Kidney (tissue), 14 donors: ENCODE data around the gene KIF6. TPM values are rescaled to one million over a fixed set of nuclear protein-coding genes. Genes with fewer than 3 reads are reported as not detected.

Experiments used
- DNase-seq, 5 donors: peaks; one replicate each; pipeline ENCODE4 v3.0.0-alpha.2; 2013 to 2020
- FAIRE-seq: peaks from 2 replicates; lab custom pipeline; 2012; peaks lifted over from hg19 to GRCh38; lab: Jason Lieb, UNC
- H3K27ac ChIP-seq, 2 donors: one replicate each; pipeline ENCODE4 v1.7.0; 2013; ENCODE audit warnings: low read depth in 2 of 2, low read length in 2 of 2, inconsistent platforms in 1 of 2
- H3K27me3 ChIP-seq: one replicate; pipeline ENCODE4 v1.7.1; 2013; ENCODE audit warnings: low read length, inconsistent platforms; ENCODE audit not compliant: control insufficient read depth, insufficient read depth
- H3K36me3 ChIP-seq, 3 donors: one replicate each; pipeline versions ENCODE4 v1.7.0 to v1.7.1; 2013; ENCODE audit warnings: low read length in 3 of 3, control low read depth in 1 of 3, inconsistent platforms in 1 of 3; ENCODE audit not compliant: insufficient read depth in 3 of 3, control insufficient read depth in 2 of 3
- H3K4me1 ChIP-seq, 3 donors: one replicate each; pipeline versions ENCODE4 v1.7.0 to v1.7.1; 2013; ENCODE audit warnings: low read length in 3 of 3, inconsistent platforms in 1 of 3, low read depth in 1 of 3; ENCODE audit not compliant: control insufficient read depth in 2 of 3, insufficient read depth in 2 of 3
- H3K4me3 ChIP-seq, 3 donors: one replicate each; pipeline versions ENCODE4 v1.7.0 to v1.8.1; 2013; ENCODE audit warnings: low read length in 3 of 3, control low read depth in 1 of 3, inconsistent platforms in 1 of 3
- H3K9ac ChIP-seq, 3 donors: one replicate each; pipeline versions ENCODE4 v1.7.0 to v1.7.1; 2013; ENCODE audit warnings: low read length in 3 of 3, control low read depth in 1 of 3, inconsistent platforms in 1 of 3
- H3K9me3 ChIP-seq, 3 donors: one replicate each; pipeline versions ENCODE4 v1.7.0 to v1.7.1; 2013; ENCODE audit warnings: low read length in 3 of 3, control low read depth in 1 of 3, inconsistent platforms in 1 of 3; ENCODE audit not compliant: control insufficient read depth in 2 of 3, insufficient read depth in 1 of 3
- CTCF ChIP-seq: IDR thresholded peaks from 3 replicates; pipeline ENCODE4 v1.5.1; 2012; ENCODE audit warnings: mild to moderate bottlenecking, moderate library complexity, borderline replicate concordance; ENCODE audit not compliant: insufficient read depth; ENCODE audit errors: extremely low read depth
- intact Hi-C: fragments of 100-400 bp; cut with DNase I; formaldehyde crosslinking; loops from one replicate; pipeline ENCODE4 v1.11.1; 2022
- polyA plus RNA-seq: library from polyadenylated mRNA; stranded (reverse); fragments of 350-450 nt; fragmentation: Illumina TruSeq; extraction: RNeasy Lipid Tissue Mini Kit (QIAGEN cat#74804); gene quantifications from one replicate; pipeline ENCODE4 v1.2.3, GENCODE V29; 2014; ENCODE audit warnings: low read depth, low replicate concordance; ENCODE audit not compliant: insufficient read depth
- total RNA-seq: library from RNA; stranded (reverse); fragmentation: NEBNext Ultra II Directional; extraction: Animal tissue kit (Norgen Biotek cat#: 25700); gene quantifications from one replicate; pipeline ENCODE4 v1.2.1, GENCODE V29; 2021
- donor health status: control.
- donor health status: control.
- donor health status: control.
- donor health status: control.
- donor health status: control.
- donor health status: DM: yes; HTN: yes; CAD: no.
- donor health status: Normal renal cell carcinoma (clear cell type).

KIF6 gene
- total and polyA plus RNA-seq, 2 donors from 2014 or later, result 1.7 to 2.9 TPM

- H3K4me1 ChIP-seq, result no peaks in the 10 kb centered on the region
- H3K27me3 ChIP-seq, result no peaks in the 10 kb centered on the region
- DNase-seq (no peak), FAIRE-seq (no peak)
- H3K9me3 ChIP-seq, result no peaks in the 10 kb centered on the region
- H3K27ac ChIP-seq, result no peak overlapping the region
- H3K9ac ChIP-seq, result no peak overlapping the region
- no peak overlapping the region for H3K4me3 ChIP-seq
- no peak for TF ChIP-seq CTCF
- intact Hi-C loops, result no loop called here
- H3K36me3 ChIP-seq, result no peaks in the 10 kb centered on the region
Measured at GRCh38 chr6:39752835-39753724, 27.9 kb upstream of the KIF6 start.

- FAIRE-seq (no peak), DNase-seq (no peak)
- Histone ChIP-seq H3K9me3 (no peaks in the 10 kb centered on the region), H3K9ac (no peak overlapping the region), H3K36me3 (no peaks in the 10 kb centered on the region), H3K27me3 (no peaks in the 10 kb centered on the region), H3K4me3 (no peak overlapping the region), H3K27ac (no peak overlapping the region), H3K4me1 (no peaks in the 10 kb centered on the region)
- intact Hi-C loops, result no loop called here
- no peak for TF ChIP-seq CTCF
Measured at GRCh38 chr6:39746795-39747194, 21.6 kb upstream of the KIF6 start.

GRCh38 chr6:39733704-39734103 lies 8.5 kb upstream of the KIF6 start:
- intact Hi-C loops, result no loop called here

More at GRCh38 chr6:39733704-39734103, 8.5 kb upstream of the KIF6 start:
- Histone ChIP-seq H3K4me3 (no peak overlapping the region), H3K36me3 (no peaks in the 10 kb centered on the region), H3K9ac (no peak overlapping the region), H3K9me3 (no peaks in the 10 kb centered on the region), H3K27ac (no peak overlapping the region), H3K4me1 (no peaks in the 10 kb centered on the region), H3K27me3 (no peaks in the 10 kb centered on the region)
- FAIRE-seq, result no peak
- no peak for DNase-seq
- no peak for TF ChIP-seq CTCF
